Measurements from ENCODE around the gene MAPK7.

MAPK7 gene

GRCh38 chr17:19397556-19398041 lies 19.3 kb downstream of the MAPK7 start:
- Histone ChIP-seq H3K4me3 (ENCODE audit: low read depth, low read length) (no peak overlapping the region), H3K36me3 (ENCODE audit: control insufficient read depth in 2 of 2, insufficient read depth in 1 of 2, low read length in 2 of 2) (no peaks in the 10 kb centered on the region), H3K27ac (ENCODE audit: extremely low read depth, low read depth, low read length) (0 out of 2 replicates have a peak overlapping the region, but pooled peaks have one; percentile 5), H3K4me1 (ENCODE audit: control insufficient read depth, insufficient read depth, low read length) (peaks cover 8% of the 10 kb centered on the region; the same call in 1 of the 2 replicates), H3K9me3 (ENCODE audit: control insufficient read depth, insufficient read depth, low read depth, low read length) (no peaks in the 10 kb centered on the region)
- TF ChIP-seq ZNF768 (tag by site-specific recombination; IDR thresholded peaks at IDR 0.05) (no peak), ZNF350 (tag by site-specific recombination; IDR thresholded peaks at IDR 0.05) (no peak)
- ChIA-PET POLR2A (interaction anchor here (0.7 kb wide), 1 partner anchor 20 kb away, joined by 3 read pairs; no protein-coding TSS in a partner anchor), CTCF (no interaction called here)

- POLR2A ChIA-PET, result no interaction called here
- H3K4me3 ChIP-seq (ENCODE audit: low read depth, low read length), result no peak overlapping the region
- CTCF ChIA-PET, result no interaction called here
- peaks cover 8% of the 10 kb centered on the region; the same call in 1 of the 2 replicates for H3K4me1 ChIP-seq (ENCODE audit: control insufficient read depth, insufficient read depth, low read length)
- no peaks in the 10 kb centered on the region for H3K36me3 ChIP-seq (ENCODE audit: control insufficient read depth in 2 of 2, insufficient read depth in 1 of 2, low read length in 2 of 2)
- H3K27ac ChIP-seq (ENCODE audit: extremely low read depth, low read depth, low read length), result 0 out of 2 replicates have a peak overlapping the region, but pooled peaks have one; percentile 5
- H3K9me3 ChIP-seq (ENCODE audit: control insufficient read depth, insufficient read depth, low read depth, low read length), result no peaks in the 10 kb centered on the region
- TF ChIP-seq ZNF664 (tag by site-specific recombination; IDR thresholded peaks at IDR 0.05), result no peak
- TF ChIP-seq ZNF629 (tag by site-specific recombination; IDR thresholded peaks at IDR 0.05), result peak; percentile 24; the same call in 1 of the 2 replicates
- TF ChIP-seq HIC1 (tag by site-specific recombination; IDR thresholded peaks at IDR 0.05), result no peak
- no peak for TF ChIP-seq PRDM1 (tag by site-specific recombination; IDR thresholded peaks at IDR 0.05)
- no peak for TF ChIP-seq ZNF830 (tag by site-specific recombination; IDR thresholded peaks at IDR 0.05; ENCODE audit: low read depth)
- TF ChIP-seq OSR2 (tag by site-specific recombination; IDR thresholded peaks at IDR 0.05), result no peak
- 0 out of 2 replicates have a peak, but pooled peaks have one; percentile 14 for TF ChIP-seq ZBTB21 (tag by site-specific recombination; IDR thresholded peaks at IDR 0.05)
- TF ChIP-seq KLF16 (tag by site-specific recombination; IDR thresholded peaks at IDR 0.05), result no peak
- TF ChIP-seq HOXC10 (CRISPR knock-in tag; IDR thresholded peaks at IDR 0.05), result no peak
- no peak for TF ChIP-seq ZNF223 (tag by site-specific recombination; IDR thresholded peaks at IDR 0.05)
- no peak for TF ChIP-seq TRIM28 (IDR thresholded peaks at IDR 0.05; ENCODE audit: borderline replicate concordance, low read length)
- no peak for TF ChIP-seq ZNF366 (tag by site-specific recombination; conservative IDR thresholded peaks at IDR 0.05)
- TF ChIP-seq ZNF404 (tag by site-specific recombination; IDR thresholded peaks at IDR 0.05), result no peak
- no peak for TF ChIP-seq TSHZ1 (tag by site-specific recombination; IDR thresholded peaks at IDR 0.05; ENCODE audit: borderline replicate concordance)
- no peak for TF ChIP-seq ZNF747 (tag by site-specific recombination; IDR thresholded peaks at IDR 0.05)
- TF ChIP-seq ZFP69B (tag by site-specific recombination; IDR thresholded peaks at IDR 0.05), result no peak
- TF ChIP-seq ZNF239 (tag by site-specific recombination; IDR thresholded peaks at IDR 0.05), result no peak
- no peak for TF ChIP-seq PRDM4 (tag by site-specific recombination; IDR thresholded peaks at IDR 0.05)
- no peak for TF ChIP-seq TCF7L2 (IDR thresholded peaks at IDR 0.05; ENCODE audit: borderline replicate concordance, low read depth, low read length)
- no peak for TF ChIP-seq ZSCAN16 (tag by site-specific recombination; IDR thresholded peaks at IDR 0.05)
- no peak for TF ChIP-seq ZNF596 (tag by site-specific recombination; IDR thresholded peaks at IDR 0.05)
- TF ChIP-seq PBX3 (CRISPR knock-in tag; IDR thresholded peaks at IDR 0.05), result no peak
- no peak for TF ChIP-seq ZNF10 (tag by site-specific recombination; IDR thresholded peaks at IDR 0.05)
- TF ChIP-seq ZFP3 (tag by site-specific recombination; IDR thresholded peaks at IDR 0.05; ENCODE audit: low read depth), result no peak
Observed at GRCh38 chr17:19398301-19399181, 20.2 kb downstream of the MAPK7 start.
